ENCODE measurements around the gene SCNN1G. TPM values are rescaled to one million over a fixed set of nuclear protein-coding genes. Genes with fewer than 3 reads are reported as not detected.

Gene SCNN1G
- total and polyA plus RNA-seq, 5 donors from 2014 or later = not detected

GRCh38 chr16:23256440-23256839 is 73.9 kb downstream of the SCNN1G start:
- Mint-ChIP-seq H3K27me3 (peaks cover 12% of the 10 kb centered on the region), H3K4me1 (no peaks in the 10 kb centered on the region), H3K27ac (no peak overlapping the region), H3K4me3 (no peak overlapping the region), H3K36me3 (no peaks in the 10 kb centered on the region), H3K9me3 (peaks cover 0 to 2% (median 0%) of the 10 kb centered on the region in 7 donors)
- Histone ChIP-seq H3K36me3 (ENCODE audit: control insufficient read depth, insufficient read depth, low read length) (no peaks in the 10 kb centered on the region), H3K9me3 (ENCODE audit: control insufficient read depth in 2 of 2, low read length in 2 of 2) (no peaks in the 10 kb centered on the region), H3K27ac (ENCODE audit: insufficient read depth, low read length, poor library complexity, severe bottlenecking) (no peak overlapping the region), H3K4me3 (ENCODE audit: low read depth, low read length) (no peak overlapping the region), H3K27me3 (ENCODE audit: control insufficient read depth, insufficient read depth, low read length) (no peaks in the 10 kb centered on the region), H3K4me1 (ENCODE audit: control insufficient read depth, insufficient read depth, low read length, poor library complexity, severe bottlenecking) (no peaks in the 10 kb centered on the region)
- DNase-seq (no peak), ATAC-seq (ENCODE audit: low read depth in 2 of 2) (no peak)

- no peak overlapping the region for H3K27ac Mint-ChIP-seq
- peaks cover 12% of the 10 kb centered on the region for H3K27me3 Mint-ChIP-seq
- no peaks in the 10 kb centered on the region for H3K4me1 Mint-ChIP-seq
These were observed 75.1 kb downstream of the SCNN1G start for GRCh38 chr16:23257682-23258081.

GRCh38 chr16:23258919-23259237 is 76.3 kb downstream of the SCNN1G start:
- Mint-ChIP-seq H3K4me3 (no peak overlapping the region), H3K4me1 (no peaks in the 10 kb centered on the region), H3K36me3 (no peaks in the 10 kb centered on the region), H3K27me3 (peaks cover 12% of the 10 kb centered on the region), H3K27ac (no peak overlapping the region), H3K9me3 (peaks cover 0 to 2% (median 0%) of the 10 kb centered on the region in 7 donors)
- ATAC-seq (ENCODE audit: low read depth in 2 of 2) (no peak), DNase-seq (no peak)
- no peaks in the 10 kb centered on the region for H3K4me1 ChIP-seq (ENCODE audit: control insufficient read depth, insufficient read depth, low read length, poor library complexity, severe bottlenecking)
- H3K36me3 ChIP-seq (ENCODE audit: control insufficient read depth, insufficient read depth, low read length) = no peaks in the 10 kb centered on the region
- no peak overlapping the region for H3K27ac ChIP-seq (ENCODE audit: insufficient read depth, low read length, poor library complexity, severe bottlenecking)
- no peak overlapping the region for H3K4me3 ChIP-seq (ENCODE audit: low read depth, low read length)
- H3K9me3 ChIP-seq (ENCODE audit: control insufficient read depth in 2 of 2, low read length in 2 of 2) = no peaks in the 10 kb centered on the region
- peaks cover 2% of the 10 kb centered on the region for H3K27me3 ChIP-seq (ENCODE audit: control insufficient read depth, insufficient read depth, low read length)

More at GRCh38 chr16:23257682-23258081, 75.1 kb downstream of the SCNN1G start:
- Histone ChIP-seq H3K4me3 (ENCODE audit: low read depth, low read length) (no peak overlapping the region), H3K4me1 (ENCODE audit: control insufficient read depth, insufficient read depth, low read length, poor library complexity, severe bottlenecking) (no peaks in the 10 kb centered on the region), H3K27ac (ENCODE audit: insufficient read depth, low read length, poor library complexity, severe bottlenecking) (no peak overlapping the region), H3K9me3 (ENCODE audit: control insufficient read depth in 2 of 2, low read length in 2 of 2) (no peaks in the 10 kb centered on the region), H3K27me3 (ENCODE audit: control insufficient read depth, insufficient read depth, low read length) (peaks cover 2% of the 10 kb centered on the region), H3K36me3 (ENCODE audit: control insufficient read depth, insufficient read depth, low read length) (no peaks in the 10 kb centered on the region)
- DNase-seq (no peak), ATAC-seq (ENCODE audit: low read depth in 2 of 2) (no peak)
- Mint-ChIP-seq H3K4me3 (no peak overlapping the region), H3K9me3 (peaks cover 0 to 2% (median 0%) of the 10 kb centered on the region in 7 donors), H3K36me3 (no peaks in the 10 kb centered on the region)

Other genes with a start within 250 kb of the SCNN1G start
- gene USP31, start 33.3 kb upstream of the SCNN1G start, total RNA-seq = 4.2 TPM
- gene USP31, start 33.3 kb upstream of the SCNN1G start, polyA plus RNA-seq = under 1 TPM; 0.13 to 0.49 (median 0.28) TPM
- not detected for gene SCNN1B, start 119.6 kb downstream of the SCNN1G start, total RNA-seq
- not detected for gene SCNN1B, start 119.6 kb downstream of the SCNN1G start, polyA plus RNA-seq

Data from CD4-positive, CD25-positive, alpha-beta regulatory T cell (primary cell).